CD4-positive, alpha-beta T cell treated with Interferon alpha-2 for 1 hour (primary cell): ENCODE results near the gene ZFP36.

Experiments
- DNase-seq, 2 donors: peaks; one replicate each; pipeline ENCODE4 v3.0.0-alpha.2; 2020 to 2022

The ZFP36 gene

DNA sequence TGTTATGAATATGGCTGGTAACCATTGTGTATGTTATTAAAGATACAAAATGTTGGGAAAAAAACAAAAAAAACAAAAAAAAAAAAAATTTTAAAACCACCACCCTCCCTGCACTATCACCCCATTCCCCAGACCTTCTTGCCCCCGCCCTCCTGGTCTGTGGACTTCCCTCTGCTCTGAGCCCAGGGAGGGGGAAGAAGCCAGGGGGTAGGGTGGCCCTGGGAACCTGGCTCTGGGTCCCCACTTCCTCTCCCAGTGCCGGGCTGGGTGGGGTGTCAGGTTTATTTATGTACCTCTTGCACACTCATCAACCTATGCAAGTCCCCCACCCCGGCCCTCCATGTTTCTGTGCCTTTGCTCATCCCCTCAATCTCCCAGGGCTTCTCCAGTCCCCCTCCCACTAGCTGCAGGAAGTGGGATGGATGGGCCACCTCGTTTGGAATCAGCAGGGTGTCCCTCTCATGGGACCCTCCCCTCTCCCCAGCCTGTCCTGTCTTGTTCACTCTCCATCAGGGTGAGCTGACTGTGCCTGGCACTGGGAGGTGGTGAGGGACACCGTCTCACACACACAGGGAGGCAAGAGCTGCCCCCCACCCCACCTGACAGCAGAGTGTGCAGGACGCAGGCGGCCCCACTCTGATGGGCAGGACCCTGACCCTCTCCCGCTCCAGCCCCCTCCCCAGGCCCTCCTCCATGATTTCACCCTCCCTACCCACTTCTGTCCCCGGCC is 21.6 kb upstream of the ZFP36 start:
- no peak for DNase-seq

DNA sequence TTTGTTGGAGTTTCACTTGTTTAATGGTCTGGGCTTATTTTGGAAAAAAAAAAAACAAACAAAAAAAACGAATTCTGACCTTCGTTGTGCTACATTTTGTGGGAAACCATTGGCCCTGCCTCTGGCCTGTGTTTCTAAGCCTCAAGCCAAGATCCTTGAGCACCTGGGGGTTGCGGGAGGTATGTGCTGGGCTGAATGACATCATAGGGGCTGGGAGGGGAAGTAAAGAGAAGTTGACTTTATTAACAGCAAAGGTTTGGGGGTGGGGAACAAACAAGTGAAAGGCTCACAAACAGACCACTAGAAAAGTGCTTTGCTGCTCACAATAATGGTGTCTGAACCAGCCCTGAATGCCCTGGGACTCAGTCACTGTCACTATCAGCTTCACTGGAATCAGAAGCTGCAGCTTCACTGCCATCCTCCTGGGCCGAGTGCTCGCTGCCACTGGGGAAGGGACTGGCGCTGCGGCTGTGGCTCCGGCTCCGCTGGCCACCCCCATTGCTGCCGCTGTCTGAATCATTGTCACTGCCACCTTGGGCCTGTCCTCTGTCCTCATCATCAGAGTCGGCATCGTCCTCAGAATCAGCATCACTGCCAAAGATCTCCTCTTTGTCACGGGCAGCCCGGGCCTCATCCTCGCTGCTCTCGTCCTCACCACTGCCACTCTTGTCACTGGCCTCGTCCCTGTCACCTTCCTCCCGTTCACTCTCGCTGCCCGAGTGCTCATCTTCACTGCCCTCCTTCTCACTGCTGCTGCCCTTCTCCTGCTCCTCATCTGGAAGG is 20.8 kb upstream of the ZFP36 start:
- DNase-seq: no peak

DNA sequence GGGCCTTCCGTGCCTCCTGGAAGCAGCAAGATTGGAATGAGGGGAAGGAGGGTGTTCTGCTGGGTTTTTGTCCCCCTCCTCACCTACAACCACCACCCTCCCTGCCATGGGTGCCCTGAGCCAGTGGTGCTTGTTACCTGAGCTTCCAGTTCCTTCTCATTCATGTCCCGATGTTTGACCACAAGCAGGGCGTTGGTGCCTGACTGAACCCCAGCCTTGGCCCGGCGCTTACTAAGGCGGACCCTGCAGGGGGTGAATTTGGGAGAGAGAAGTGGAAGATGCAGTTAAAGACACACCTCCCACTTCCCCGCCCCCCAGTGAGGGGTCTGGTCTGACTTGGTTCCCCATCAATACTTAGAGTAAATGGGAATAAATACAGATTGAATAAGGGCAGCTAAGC is 20.1 kb upstream of the ZFP36 start:
- no peak for DNase-seq

DNA sequence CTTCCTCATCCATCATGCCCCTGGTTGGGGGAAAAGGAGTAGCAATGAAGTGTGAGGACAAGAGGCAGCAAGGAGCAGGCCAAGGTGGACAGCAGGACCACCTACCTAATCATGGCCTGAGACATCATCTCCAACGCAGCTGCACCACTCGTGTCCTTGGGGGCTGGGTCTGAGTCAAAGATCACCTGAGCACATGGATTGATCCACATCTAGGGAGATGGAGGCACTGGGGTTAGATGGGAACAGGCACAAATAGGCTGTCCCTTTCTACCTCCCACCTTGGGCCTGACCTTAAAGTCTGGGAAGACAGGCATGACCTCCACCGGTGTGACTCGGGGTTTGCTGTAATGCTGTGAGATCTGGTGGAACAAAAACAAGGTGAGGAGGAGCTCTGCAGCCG is 18.0 kb upstream of the ZFP36 start:
- no peak for DNase-seq

DNA sequence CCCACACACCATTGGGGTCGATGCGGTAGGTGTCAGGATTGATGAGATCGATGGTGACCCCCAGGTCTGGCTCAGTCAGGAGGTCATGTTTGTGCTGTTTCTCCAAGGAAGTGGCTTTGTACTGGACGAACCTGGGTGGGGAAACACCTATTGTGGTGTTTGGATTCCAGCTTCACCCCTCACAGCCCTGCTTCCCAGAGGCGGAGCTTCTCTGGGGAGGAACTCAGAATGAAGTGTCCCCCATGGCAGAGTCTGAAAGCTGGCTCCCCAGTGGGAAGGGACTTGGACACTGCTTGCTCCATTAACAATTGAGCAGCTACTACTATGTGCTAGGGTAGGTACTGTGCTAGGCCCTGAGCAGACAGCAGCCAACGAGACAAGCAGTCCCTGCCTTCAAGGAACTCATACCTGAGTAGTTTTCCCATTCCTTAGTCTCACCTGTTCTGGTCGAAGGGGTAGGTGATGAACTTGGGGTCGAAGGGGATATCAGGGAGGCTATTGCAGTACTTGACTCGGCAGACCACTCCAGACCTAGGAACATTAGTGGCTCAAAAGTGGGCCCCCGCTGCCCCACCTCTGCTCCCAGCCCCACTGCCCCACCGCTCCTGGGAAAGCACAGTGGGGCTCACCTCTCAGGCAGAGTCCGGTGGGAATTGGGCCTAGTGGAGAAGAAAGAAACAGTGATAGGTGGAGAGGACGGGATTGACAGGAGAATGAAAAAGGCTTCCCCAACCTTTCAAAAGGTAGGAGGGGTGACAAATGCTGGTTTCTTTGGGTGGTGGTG is 16.8 kb upstream of the ZFP36 start:
- no peak for DNase-seq

DNA sequence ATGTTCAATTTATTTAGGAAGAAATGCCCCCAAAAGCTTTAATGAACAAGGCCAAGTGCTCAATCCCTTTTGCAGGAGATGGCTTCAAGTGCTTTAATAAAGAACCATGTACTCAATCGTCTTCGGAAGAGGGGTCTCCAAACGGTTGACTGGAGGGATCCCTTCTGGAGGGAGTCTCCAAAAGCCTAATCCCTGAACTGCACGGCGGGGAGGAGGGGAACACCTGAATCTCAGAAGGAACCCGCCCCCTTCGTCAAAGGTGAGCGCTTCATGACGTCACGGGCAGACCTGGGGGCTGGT is 16.2 kb upstream of the ZFP36 start:
- DNase-seq: peak; percentile 88 to 90

DNA sequence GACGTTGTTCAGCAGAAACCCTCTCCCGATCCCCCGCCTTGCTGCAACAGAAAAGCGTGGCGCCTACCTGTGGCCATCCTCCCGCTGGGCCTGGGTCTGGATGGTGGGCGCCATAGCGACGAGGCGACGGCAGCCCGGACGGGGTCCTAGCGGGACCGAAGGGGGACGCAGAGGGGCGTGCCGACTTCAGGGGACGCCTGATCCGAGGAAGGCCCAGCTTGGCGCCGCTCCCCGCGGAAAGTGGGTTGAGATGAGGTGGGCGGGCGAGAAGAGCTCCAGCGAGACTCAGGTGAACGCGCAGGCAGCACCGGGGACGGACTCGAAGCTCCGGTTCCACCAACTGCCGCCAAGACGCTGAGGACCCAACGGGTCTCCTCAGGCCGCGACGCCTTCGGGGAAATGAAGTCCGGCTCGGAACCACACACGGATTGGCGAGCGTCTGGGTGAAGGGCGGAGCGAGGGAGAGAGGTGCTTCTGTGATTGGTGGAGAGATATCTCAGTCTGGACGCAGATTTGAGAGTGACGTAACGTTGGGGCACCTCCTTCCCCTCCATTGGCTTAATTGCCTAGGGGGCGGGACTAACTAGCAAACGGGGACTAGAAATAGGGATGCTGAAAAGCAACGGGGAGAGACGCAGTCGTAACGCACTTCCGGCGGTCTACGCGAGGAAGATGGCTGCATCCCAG is 15.8 kb upstream of the ZFP36 start, which contains the start of the genes MED29 and PAF1:
TSS of gene MED29 (plus strand) at position 628 of the 687 bp plus-strand sequence. CDS start at position 673, 45 bp downstream.
TSS of gene PAF1 (minus strand) at position 356 of the 687 bp plus-strand sequence. CDS start at position 114, 242 bp downstream.
- DNase-seq: peak; percentile 99

DNA sequence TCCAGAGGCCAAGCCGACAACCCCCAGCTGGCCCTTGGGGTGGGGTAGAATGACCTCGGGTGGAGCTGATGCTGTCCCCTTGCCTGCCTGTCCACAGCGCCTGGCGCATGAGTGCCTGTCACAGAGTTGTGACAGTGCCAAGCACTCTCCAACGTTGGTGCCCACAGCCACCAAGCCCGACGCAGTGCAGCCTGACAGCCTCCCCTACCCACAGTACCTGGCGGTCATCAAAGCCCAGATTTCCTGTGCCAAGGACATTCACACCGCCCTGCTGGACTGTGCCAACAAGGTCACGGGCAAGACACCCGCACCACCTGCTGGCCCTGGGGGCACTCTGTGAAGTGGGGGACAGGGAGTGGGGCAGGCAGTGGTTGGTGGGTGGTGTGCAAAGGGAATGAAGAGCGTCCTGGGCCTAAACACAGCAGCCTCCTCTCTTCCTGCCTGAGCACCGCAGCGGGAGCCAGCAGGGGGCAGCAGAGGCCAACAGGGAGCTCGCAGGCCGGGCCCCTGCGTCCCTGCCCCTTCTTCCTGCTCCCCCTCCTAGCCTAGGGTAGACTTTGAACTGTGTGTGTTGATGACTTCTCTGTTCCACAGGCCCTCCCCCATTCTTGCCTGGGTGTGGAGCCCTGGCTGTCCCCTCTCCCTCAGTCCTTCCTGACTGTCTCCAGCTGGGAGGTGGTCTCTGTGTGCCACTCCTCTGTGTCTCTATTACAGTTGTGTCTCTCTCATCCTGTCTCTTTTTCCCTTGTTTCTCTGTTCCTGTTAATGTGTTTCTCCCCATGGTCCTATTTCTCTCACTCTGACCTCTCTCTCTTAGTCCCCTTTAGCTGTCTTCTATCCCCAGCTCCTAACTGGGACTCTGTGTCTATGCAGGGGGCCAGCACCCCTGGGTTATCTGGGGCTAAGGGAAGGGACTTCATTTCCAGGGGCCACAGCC is 9.0 kb upstream of the ZFP36 start:
- peak; percentile 93 to 95 for DNase-seq

DNA sequence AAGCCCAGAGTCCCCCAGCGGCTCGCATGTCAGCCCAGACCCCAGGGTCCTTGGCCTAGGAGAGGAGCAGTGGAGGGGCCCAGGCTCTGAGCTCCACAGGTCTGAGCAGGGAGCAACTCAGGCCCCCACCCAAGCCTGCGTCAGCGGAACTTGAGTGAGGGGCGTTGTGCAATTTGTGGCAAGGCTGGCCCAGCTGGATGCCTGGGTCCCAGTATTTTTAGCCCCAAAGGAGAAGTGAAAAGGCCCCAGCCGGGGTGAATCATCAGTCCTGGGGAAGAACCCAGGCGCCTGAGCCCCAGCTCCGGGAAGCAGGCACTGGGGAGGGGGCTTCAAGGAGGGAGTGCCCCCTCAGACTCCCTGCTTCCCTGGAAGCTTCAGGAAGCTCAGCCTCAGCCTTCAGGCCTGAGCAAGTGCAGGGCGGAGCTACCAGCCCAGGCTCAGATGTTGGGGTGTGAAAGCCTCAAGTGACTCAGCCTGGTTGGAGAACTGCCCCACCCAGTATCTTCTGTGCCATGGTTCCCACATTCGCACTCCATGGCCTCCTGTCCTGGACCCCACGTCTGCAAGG is 8.3 kb upstream of the ZFP36 start:
- peak; percentile 72 to 89 for DNase-seq

DNA sequence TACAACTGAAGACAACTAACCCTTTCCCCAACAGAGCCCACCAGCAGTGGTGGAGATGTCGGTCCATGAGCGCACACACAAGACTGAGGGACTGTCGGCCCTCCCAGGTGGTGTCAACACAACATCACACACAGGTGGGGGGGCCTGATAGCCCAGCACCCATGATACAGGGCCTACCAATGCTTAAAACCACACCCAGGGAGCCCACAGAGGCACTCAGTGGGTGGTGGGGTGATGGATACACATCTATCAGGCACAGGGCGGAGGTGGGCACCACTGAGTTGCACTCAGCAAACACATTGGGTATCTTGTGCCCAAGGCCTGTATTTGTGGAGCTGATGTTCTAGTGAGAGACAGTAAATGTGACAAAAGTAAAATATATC is 7.0 kb upstream of the ZFP36 start:
- DNase-seq: no peak

DNA sequence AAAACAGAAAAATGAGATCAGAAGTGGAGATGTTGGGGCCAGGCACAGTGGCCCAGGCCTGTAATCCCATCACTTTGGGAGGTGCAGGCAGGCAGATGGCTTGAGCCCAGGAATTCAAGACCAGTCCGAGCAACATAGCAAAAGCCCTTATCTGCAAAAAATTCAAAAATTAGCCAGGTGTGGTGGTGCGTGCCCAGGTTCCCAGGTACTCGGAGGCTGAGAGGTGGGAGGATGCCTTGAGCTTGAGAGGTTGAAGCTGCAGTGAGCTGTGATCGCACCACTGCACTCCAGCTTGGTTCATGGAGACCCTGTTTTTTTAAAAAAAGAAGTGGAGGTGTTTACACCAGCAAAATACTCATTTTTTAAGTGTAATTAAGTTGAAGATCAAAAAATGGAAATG is 6.6 kb upstream of the ZFP36 start:
- no peak for DNase-seq

DNA sequence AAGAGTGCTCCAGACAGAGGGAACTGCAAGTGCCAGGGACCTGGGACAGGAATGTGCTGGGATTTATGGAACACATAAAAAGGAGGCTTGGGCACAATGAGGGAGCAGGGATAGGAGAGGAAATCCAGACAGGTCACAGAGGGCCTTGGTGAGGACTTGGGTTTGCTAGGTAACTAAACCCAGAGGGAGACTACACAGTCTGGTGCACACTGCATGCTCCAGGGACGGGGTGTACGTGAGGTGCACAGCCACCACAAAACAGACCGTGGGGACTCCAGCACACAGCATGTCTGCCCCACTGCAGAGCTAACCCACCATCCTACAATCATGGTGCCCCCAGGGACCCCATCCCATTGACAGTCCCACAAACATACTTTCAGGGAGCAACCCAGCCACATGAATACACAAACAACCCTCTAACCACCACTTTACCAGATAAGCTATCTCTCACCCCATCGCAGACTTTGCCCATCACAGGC is 5.5 kb upstream of the ZFP36 start:
- no peak for DNase-seq

DNA sequence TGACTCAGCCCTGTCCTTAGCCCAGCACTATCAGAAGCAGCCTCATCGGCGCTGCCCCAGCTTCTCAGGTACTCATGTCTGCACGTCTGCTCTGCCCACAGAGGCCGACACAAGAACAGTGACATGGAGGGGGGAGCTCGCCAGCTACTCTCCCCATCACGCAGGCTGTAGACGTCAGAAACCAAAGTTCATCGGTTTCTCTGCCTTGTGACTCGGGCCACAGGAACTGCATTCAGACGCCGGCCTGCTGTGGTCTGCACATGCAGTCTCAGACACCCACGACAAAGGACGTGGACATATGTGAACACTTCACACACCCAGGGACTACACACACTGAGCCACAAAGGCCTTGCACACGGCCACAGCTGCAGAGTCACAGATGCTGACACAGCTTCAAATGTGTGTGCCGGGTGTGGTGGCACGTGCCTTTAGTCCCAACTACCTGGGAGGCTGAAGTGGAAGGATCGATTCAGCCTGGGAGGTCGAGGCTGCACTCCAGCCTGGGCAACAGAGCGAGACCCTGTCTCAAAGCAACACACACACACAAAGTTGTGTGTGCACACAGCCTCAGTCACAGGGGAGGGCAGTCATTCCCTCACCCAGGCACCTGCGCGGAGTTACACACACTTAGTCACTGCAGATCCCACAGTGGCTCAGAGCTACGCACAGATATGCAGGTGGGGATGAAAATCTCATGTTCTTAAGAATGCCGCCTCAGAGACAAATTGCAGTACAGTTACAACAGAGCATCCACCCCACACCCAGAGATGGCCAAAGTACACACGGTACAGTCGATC is 4.9 kb upstream of the ZFP36 start:
- peak; percentile 89 to 92 for DNase-seq

DNA sequence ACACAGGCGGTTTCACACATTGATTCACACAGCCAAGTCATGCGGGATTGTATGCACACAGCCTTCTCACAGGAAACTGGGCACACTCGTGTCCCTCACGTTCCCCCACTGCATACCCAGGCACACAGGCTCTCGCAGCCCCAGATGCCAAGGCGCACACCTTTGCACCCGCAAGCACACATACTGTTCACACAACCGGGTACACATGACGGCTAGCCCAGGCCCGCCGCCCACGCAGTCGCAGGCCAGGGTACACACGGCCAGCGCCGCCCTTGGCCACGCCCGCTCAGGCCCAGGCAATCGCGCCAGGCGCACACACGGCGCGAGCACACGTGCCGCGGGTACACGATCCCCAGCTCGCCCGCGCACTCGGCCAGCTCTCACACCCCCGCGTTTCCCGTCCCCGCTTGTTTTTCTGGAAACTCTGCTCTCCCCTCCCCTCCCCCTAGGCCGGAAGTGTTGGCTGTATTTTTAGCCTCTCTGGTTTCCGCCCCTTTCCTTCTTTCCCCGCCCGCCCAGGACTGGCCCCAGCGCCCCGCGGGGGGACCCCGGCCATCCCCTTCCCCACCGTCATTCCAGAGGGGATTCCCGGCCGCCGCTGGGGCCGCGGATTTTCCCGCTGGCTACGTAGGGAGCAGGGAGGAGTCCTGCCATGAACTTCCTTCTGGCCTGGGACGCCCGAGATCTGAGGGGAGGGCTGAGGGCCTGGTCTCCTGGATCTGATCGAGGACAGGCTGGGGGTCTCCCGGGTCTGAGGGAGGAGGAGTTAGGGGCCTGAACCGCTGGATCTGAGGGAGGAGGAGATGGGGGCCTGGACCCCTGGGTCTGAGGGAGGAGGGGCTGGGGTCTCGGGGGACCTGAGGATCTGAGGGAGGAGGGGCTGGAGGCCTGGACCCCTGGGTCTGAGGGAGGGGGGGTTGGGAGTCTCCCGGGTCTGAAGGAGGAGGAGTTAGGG is 4.0 kb upstream of the ZFP36 start:
- DNase-seq: peak; percentile 94 to 96

DNA sequence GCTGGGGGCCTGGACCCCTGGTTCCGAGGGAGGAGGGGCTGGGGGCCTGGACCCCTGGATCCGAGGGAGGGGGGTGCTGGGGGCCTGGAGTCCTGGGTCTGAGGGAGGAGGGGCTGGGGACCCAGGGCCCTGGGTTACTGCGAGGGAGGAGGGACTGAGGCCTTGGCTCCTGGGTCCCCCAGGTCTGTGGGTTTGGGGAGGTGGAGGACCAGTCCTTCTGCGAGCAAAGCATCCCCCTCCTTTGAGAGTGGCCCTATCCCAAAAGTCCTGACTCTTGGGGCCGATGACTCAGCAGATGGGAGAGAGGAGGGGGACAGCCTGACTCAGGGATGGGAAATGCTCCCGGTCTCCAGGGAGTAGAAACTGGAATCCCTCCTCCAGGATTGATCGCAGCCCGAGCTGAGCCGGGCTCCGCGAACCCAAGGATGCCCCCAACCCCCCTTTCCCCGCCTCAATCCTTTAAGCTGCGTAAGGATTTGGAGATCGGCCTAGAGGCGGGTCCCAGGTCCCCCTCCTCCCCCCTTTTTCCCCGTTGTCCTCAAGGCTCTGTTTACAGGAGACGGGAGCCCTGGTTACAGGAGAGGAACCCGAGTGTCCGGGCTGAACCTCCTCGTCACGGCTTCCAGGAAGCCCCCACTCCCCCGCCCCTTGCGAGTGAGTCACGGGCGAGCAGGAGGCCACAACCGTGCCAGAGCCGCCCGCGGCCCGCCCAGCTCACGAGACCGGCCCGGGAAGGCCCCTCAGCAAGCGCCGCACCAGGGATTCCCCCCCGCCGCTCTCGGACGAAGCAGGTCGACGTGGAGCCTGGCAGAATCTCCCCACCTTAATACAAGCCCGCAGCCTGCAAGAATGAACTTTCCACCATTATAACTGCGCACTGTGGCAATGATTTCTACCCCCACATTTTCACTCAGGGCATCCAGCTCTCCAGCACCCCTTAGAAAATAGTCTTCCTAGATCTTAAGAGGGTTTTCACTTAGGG is 3.0 kb upstream of the ZFP36 start:
- DNase-seq: peak; percentile 99

DNA sequence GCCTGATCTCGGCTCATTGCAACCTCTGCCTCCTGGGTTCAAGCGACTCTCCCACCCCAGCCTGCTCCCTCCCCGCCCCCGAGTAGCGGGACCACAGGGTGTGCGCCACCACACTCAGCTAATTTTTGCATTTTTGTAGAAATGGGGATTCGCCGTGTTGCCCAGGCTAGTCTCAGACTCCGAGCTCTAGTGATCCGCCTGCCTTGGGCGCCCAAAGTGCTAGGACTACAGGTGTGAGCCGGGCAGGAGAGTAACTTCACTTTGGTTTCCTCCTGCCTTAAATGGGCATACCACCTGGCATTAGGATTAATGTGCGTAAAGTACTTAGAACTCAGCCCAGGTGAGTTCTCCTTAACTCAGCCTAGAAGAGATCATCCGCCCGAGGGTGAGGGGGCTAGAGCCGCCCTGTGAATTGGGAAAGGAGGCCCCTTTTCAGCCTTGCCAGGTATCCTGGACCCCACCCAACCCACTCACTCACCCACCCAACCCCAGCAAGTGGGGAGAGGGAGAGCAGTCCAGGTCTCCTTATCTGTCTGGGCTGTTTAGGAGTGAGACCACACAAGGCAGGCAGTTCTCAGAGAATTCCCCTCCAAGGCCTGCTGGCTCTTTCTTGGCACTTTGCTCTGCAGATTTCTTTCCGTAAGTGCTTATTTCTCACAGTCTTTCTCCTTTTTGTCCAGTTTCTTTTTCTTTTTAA is 1.2 kb upstream of the ZFP36 start:
- DNase-seq: peak; percentile 56 to 62

DNA sequence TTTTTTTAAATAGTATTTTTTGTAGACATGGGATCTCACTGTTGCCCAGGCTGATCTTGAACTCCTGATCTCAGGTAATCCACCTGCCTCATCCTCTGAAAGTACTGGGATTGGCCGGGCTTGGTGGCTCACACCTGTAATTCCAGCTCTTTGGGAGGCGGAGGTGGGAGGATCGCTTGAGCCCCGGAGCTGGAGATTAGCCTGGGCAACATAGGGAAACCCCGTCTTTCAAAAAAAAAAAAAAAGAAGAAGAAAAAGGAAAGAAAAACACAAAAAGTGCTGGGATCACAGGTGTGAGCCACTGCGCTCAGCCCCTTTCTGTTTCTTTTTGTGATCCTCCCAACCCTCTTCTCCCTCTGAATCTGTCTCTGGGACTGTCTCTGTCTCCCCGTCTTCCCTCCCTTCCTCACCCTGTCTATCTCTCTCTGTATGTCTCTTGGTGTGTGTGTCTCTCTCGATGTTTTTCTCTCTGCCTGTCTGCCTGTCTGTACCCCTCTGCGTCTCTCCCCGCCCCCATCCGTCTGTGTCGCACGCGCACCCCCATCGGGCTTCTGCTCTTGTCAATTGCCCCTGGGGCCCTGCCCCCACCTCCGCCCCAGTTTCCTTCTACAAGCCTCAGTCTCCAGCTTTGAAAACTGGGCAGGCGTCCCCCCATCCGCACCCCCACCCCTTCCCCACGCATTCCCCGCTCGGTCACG is 540 bp upstream of the ZFP36 start:
- peak; percentile 94 to 96 for DNase-seq
